ENCODE results near the gene RSU1.

Gene RSU1

DNA sequence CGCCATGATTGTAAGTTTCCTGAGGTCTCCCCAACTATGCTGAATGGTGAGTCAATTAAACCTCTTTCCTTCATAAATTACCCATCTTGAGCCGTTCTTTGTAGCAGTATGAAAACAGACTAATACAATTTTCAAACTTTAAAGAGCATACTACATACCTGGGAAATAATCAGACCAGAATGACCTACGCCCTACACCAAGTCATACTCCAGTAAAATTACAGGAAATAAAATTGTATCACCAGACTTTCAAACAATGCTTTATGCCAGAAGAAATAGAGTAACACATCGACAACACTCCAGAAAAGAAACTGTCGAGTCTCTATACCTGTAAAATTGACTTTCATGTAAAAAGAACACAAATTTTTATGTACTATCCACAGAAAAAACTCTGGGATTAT lies 18.7 kb downstream of the RSU1 start:
- H3K79me2 ChIP-seq (ENCODE audit: low read length) = no peaks in the 10 kb centered on the region
- H3K9me3 ChIP-seq (ENCODE audit: insufficient read depth, low read length) = no peaks in the 10 kb centered on the region
- TF ChIP-seq, protein P1, sequence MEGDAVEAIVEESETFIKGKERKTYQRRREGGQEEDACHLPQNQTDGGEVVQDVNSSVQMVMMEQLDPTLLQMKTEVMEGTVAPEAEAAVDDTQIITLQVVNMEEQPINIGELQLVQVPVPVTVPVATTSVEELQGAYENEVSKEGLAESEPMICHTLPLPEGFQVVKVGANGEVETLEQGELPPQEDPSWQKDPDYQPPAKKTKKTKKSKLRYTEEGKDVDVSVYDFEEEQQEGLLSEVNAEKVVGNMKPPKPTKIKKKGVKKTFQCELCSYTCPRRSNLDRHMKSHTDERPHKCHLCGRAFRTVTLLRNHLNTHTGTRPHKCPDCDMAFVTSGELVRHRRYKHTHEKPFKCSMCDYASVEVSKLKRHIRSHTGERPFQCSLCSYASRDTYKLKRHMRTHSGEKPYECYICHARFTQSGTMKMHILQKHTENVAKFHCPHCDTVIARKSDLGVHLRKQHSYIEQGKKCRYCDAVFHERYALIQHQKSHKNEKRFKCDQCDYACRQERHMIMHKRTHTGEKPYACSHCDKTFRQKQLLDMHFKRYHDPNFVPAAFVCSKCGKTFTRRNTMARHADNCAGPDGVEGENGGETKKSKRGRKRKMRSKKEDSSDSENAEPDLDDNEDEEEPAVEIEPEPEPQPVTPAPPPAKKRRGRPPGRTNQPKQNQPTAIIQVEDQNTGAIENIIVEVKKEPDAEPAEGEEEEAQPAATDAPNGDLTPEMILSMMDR (IDR thresholded peaks at IDR 0.05; ENCODE audit: low read depth, low read length) = no peak
- TF ChIP-seq EZH2phosphoT487 (IDR thresholded peaks at IDR 0.05; ENCODE audit: low read depth) = no peak

DNA sequence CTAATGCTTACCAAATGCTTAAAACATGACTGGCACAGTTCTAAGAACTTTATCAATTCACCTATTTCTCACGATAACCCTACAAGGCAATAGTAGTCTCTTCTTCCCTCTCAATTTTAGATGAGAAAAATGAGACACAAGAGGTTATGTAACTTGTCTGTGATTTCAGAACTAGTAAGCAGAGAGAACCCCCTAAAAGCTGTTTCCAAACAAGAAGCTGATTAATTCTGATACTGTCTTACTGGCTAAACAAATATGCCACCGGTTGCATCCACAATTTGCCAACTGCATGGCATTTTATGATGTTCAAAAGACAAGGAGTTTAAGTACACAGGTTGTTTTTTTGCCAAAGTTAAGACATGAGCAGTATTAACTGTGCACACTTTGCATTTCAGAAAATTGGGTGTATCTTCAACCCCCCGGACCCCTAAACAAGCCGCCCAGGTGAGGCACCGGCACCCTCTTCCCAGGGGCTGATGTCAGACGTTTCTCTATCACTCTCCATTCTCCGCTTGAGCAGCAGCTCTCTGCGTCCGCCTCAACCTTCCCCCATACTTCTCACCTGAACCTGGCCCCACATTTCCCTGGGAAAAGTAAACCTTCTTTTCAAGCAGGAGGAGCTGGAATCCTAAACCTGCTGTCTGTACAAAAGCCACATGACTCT lies 21.7 kb downstream of the RSU1 start:
- no peak overlapping the region for H3K9ac ChIP-seq (ENCODE audit: low read length)
- no peaks in the 10 kb centered on the region for H3K27me3 ChIP-seq (ENCODE audit: low read depth, low read length)
- H2AFZ ChIP-seq (ENCODE audit: low read depth, low read length) = no peak overlapping the region
- no peak overlapping the region for H3K4me2 ChIP-seq (ENCODE audit: low read length)
- H3K79me2 ChIP-seq (ENCODE audit: low read length) = no peaks in the 10 kb centered on the region
- no peaks in the 10 kb centered on the region for H3K4me1 ChIP-seq (ENCODE audit: low read length)
- no peak overlapping the region for H3K27ac ChIP-seq (ENCODE audit: low read length)
- no peaks in the 10 kb centered on the region for H3K9me3 ChIP-seq (ENCODE audit: insufficient read depth, low read length)
- no peaks in the 10 kb centered on the region for H4K20me1 ChIP-seq (ENCODE audit: insufficient read depth, low read length)
- TF ChIP-seq EZH2phosphoT487 (IDR thresholded peaks at IDR 0.05; ENCODE audit: low read depth) = no peak
- TF ChIP-seq, protein P1 (IDR thresholded peaks at IDR 0.05; ENCODE audit: low read depth, low read length) = no peak
- H3K4me3 ChIP-seq (ENCODE audit: low read length) = no peak overlapping the region
- no peaks in the 10 kb centered on the region for H3K36me3 ChIP-seq (replicated peaks; ENCODE audit: low read depth, low read length)

More for the DNA sequence above, 18.7 kb downstream of the RSU1 start:
- Histone ChIP-seq H2AFZ (ENCODE audit: low read depth, low read length) (no peak overlapping the region), H3K4me2 (ENCODE audit: low read length) (no peak overlapping the region), H3K27me3 (ENCODE audit: low read depth, low read length) (no peaks in the 10 kb centered on the region), H3K4me3 (ENCODE audit: low read length) (no peak overlapping the region), H3K36me3 (replicated peaks; ENCODE audit: low read depth, low read length) (no peaks in the 10 kb centered on the region), H4K20me1 (ENCODE audit: insufficient read depth, low read length) (no peaks in the 10 kb centered on the region), H3K27ac (ENCODE audit: low read length) (no peak overlapping the region), H3K4me1 (ENCODE audit: low read length) (no peaks in the 10 kb centered on the region), H3K9ac (ENCODE audit: low read length) (no peak overlapping the region)

DNA sequence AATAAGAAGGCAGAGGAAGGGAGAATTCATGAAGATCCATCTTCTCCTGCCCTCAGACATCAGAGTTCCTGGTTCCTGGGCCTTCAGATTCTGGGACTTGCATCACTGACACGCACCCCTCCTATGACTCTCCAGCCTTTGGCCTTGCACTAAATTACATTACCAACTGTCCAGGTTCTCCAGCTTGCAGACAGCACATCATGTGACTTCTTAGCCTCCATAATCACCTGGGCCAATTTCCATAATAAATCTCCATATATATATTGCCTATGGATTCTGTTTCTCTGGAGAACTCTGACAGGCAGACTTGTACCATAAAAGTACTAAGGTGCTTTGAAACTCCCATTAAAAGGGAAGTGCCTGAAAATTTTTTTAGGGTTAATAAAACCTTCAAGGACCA lies 23.2 kb downstream of the RSU1 start:
- H3K4me3 ChIP-seq (ENCODE audit: low read length) = no peak overlapping the region
- no peak overlapping the region for H2AFZ ChIP-seq (ENCODE audit: low read depth, low read length)
- no peaks in the 10 kb centered on the region for H3K27me3 ChIP-seq (ENCODE audit: low read depth, low read length)
- no peaks in the 10 kb centered on the region for H3K36me3 ChIP-seq (replicated peaks; ENCODE audit: low read depth, low read length)
- H3K79me2 ChIP-seq (ENCODE audit: low read length) = no peaks in the 10 kb centered on the region
- H3K4me2 ChIP-seq (ENCODE audit: low read length) = no peak overlapping the region
- no peaks in the 10 kb centered on the region for H3K9me3 ChIP-seq (ENCODE audit: insufficient read depth, low read length)
- H4K20me1 ChIP-seq (ENCODE audit: insufficient read depth, low read length) = no peaks in the 10 kb centered on the region
- H3K4me1 ChIP-seq (ENCODE audit: low read length) = no peaks in the 10 kb centered on the region
- H3K9ac ChIP-seq (ENCODE audit: low read length) = no peak overlapping the region
- TF ChIP-seq, protein P1 (IDR thresholded peaks at IDR 0.05; ENCODE audit: low read depth, low read length) = no peak
- TF ChIP-seq EZH2phosphoT487 (IDR thresholded peaks at IDR 0.05; ENCODE audit: low read depth) = no peak
- no peak overlapping the region for H3K27ac ChIP-seq (ENCODE audit: low read length)

DNA sequence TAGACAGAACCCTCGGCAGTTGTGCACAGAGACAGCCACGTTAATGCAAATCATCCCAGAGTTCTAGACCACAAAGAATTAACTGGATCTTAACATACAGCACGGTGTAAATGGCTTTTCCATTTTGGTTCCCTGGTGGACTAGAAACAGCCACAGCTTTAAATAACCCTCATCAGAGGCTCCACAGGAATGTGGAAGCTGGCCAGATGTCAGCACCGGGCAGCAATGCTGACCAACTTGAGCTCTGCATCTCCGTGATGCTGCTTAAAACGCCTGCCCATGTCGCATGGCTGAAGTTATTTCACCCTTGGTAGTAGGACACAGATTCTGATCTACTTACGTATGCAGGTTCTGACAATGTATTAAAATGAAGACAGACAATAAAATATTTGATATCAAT lies 24.5 kb downstream of the RSU1 start:
- Histone ChIP-seq H3K27ac (ENCODE audit: low read length) (no peak overlapping the region), H3K36me3 (replicated peaks; ENCODE audit: low read depth, low read length) (no peaks in the 10 kb centered on the region), H3K9ac (ENCODE audit: low read length) (no peak overlapping the region), H3K27me3 (ENCODE audit: low read depth, low read length) (no peaks in the 10 kb centered on the region), H3K79me2 (ENCODE audit: low read length) (no peaks in the 10 kb centered on the region), H3K4me2 (ENCODE audit: low read length) (no peak overlapping the region), H4K20me1 (ENCODE audit: insufficient read depth, low read length) (no peaks in the 10 kb centered on the region), H3K9me3 (ENCODE audit: insufficient read depth, low read length) (no peaks in the 10 kb centered on the region), H3K4me1 (ENCODE audit: low read length) (no peaks in the 10 kb centered on the region), H2AFZ (ENCODE audit: low read depth, low read length) (no peak overlapping the region), H3K4me3 (ENCODE audit: low read length) (no peak overlapping the region)
- TF ChIP-seq, protein P1 (IDR thresholded peaks at IDR 0.05; ENCODE audit: low read depth, low read length) = no peak
- no peak for TF ChIP-seq EZH2phosphoT487 (IDR thresholded peaks at IDR 0.05; ENCODE audit: low read depth)
